Activated CD4-positive, CD25-positive, alpha-beta regulatory T cell treated with anti-CD3 and anti-CD28 coated beads, Interleukin-2, amount 50 U/mL, for 16 hours (primary cell): ENCODE data around the gene B4GALT4.

Experiments
- DNase-seq: peaks from one replicate; pipeline ENCODE4 v3.0.0-alpha.2; 2020; ENCODE audit warnings: low read depth, low spot score

The B4GALT4 gene

GRCh38 chr3:119237299-119237698, 3.4 kb downstream of the B4GALT4 start:
- no peak for DNase-seq

DNA sequence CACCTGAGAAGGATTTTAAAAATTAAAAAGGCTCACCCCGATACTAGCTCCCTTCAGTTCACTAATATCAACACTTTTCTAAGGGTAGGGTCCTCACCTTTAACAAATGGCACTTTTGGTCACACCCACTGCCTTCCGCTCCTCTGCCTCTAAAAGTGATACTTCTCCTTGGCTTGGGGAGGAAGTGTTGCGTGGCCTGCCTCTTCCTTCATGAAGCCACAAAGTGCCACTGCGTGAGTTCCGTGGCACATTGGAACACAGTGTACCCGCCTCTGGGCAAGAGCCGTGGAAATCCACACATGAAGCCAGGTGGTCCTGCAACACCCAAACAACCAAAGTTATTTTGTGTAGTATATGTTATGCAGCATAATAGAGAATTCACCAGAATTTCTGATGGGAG, 3.9 kb downstream of the B4GALT4 start:
- no peak for DNase-seq

DNA sequence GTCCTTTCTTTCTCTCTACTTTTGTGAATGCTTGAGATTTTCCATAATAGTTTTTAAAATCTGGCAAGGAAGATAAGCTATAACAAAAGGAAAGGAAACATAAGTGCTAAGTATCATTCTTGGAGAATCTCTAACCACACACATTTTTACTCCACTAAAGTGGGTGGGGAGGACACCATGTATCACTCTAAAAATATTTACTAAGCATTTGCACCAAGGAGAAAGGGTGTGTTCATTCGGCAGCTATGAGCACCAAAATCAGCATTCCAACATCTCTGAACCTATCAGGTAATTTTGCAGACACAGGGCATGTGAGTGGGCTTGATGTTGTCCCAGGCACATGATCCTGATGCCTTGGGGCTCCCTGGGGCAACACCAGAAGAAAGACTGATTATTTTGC, 5.5 kb downstream of the B4GALT4 start:
- DNase-seq: no peak

DNA sequence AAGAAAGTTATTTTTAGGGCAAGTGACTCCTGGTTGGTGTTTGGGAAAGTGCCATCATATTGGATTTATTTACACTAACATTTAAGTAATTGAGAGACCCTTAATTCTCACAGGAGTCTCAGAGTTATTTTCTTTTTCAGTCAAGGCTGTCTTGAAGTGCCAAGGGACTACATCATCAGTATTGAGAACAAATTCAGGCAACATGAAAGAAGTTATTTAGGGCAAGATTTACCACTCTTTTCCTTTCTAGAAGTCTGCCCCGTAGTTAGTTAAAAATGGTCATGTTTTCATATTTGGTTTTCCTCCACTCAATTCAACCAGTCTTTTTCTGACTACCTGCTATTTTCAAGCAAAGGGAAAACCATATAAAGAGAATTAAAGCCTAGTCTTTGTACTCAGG, 6.1 kb downstream of the B4GALT4 start:
- DNase-seq: no peak

DNA sequence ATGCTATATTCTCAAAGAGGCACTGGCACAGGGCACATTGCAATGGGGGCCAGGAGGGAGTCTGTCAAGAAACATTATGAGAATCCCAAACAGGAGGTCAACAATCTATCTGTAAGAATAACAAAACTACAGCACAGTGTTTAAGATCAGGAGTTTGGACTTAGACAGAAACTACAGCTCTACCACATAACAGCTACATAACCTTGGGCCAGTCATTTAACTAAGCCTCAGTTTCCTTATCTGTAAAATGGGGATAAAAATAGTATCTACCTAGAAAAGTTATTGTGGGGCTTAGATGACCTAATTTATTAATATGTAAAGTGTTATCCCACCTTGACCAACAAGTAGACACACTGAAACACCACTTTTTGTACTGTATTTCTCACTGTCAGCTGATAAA, 9.9 kb downstream of the B4GALT4 start:
- DNase-seq: no peak

GRCh38 chr3:119230071-119230470, 10.6 kb downstream of the B4GALT4 start:
- DNase-seq: no peak

DNA sequence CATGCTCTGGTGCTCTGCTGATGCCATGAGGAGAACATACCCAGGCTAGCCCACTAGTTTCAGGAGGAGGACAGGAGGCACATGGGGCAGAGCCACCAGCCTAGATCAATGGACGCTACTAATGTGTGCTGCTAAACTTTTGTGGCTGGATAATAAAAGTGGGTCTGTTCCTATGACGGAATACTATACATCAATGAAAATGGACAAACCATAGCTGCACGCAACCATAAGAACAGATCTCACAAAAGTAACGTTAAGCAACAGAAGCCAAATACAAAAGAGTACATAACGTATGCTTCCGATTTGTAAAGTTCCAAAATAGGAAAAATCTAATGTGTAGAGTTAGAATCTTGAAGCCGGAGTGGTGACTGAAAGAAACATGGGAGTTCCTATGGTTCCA, 11.5 kb downstream of the B4GALT4 start:
- no peak for DNase-seq

GRCh38 chr3:119228373-119229145, 12.1 kb downstream of the B4GALT4 start:
- no peak for DNase-seq

DNA sequence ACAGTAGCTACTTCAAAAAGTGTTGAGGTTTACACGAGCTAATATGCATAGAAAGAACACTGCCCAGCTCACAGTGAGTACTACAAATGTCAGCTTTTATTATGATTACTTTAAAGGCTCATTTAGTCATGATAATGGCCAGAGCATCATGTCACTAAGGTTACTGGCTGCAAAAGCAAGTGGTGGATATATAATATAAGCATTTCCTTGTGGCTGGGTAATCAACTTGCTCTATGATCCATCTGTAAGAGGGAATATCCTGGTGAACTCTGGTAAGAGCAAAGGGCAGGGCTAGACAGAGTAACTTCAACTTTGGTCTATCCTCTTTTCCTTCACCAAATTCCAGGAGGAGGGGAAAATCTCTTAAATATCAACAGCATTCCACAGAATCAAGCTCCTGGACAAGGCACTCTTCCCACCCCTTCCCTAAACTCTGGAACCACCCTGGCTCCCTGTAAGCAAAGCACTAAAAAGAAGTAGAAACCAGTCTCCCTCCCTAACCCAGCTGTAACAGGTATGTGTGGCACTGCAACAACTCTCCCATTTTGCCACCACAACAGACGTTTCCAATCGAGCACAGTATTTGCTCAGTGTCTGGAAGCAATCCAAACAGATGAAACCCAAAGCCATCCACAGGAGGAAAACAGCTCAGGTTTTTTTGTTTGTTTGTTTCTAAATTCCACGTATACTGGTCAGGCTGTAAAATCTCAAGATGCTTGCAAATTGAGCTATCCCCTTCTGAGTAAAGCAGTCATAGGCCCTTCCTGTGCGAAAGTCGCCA, 13.4 kb downstream of the B4GALT4 start:
- DNase-seq: no peak

GRCh38 chr3:119225121-119225520, 15.6 kb downstream of the B4GALT4 start:
- DNase-seq: no peak

DNA sequence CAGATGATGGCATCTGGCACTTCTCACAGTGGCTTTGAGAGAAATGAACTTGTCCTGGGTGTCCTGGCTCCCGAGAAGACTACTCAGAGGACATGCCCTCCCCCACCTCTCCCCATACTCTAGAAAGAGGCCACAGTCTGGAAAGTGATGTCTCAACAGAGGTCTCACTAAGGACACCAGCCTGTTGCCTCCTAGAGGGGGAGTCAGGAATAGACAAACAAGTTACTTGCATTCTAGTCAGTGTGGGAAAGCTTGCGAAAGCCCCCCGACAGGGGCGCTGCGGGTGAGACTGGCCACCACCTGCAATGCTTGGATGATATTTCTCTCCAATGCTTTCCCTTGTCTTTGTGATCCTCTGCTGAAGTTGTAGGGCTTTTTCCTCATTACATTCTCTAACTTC, 17.2 kb downstream of the B4GALT4 start:
- no peak for DNase-seq

DNA sequence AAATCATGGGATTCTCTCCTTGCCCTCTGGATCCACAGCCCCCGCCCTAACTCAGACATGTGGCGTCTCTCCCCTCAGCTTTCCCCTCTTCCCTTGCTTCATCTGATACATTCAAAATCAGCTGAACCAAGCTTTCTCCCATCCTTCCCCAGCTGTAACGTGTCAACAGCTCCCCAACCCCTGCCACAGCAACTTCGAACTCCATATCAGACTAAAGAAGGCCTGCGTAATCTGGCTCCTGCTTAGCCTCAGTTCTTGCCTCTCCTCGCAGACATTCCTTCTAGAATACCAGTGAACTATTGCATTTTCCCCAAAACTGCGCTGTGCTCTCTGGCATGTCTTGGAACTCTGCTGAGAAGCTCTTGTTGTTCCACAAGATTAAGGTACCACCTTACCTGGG, 18.3 kb downstream of the B4GALT4 start:
- DNase-seq: no peak

GRCh38 chr3:119221779-119222320, 18.8 kb downstream of the B4GALT4 start:
- DNase-seq: no peak

DNA sequence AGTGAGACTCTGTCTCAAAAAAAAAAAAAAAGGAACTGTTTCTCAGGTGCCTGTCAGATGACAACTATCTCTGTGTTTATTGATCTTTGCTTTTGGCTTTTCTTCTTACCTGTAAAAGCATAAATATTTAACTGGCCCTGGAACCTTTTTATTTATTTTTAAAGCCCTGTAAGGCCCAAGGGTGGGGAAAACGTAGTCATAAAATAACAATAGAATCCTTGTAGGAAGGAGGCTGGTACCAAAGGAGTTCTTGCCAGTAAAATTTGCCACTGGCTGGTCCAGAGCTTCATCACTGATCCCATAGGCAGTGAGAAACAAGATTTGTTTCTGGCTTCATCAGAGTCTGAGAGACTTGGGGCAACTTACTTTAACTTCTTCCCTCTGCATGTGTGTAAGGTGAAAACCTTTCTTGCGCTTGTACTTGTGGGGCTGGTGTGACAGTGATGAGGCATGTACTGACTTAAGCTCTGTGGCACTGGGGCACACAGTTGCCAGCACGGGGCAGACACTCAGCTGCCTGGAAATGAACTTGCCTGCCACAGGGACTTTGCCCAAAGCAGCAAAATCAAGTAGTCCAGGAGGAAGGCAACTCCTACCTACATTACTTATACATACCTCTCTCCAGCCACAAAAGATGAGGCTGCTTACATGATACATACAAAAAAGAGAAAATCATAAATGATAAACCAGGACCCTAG, 19.6 kb downstream of the B4GALT4 start:
- DNase-seq: no peak

- no peak for DNase-seq
Measured at GRCh38 chr3:119220198-119220597, 20.5 kb downstream of the B4GALT4 start.

- no peak for DNase-seq
Measured at GRCh38 chr3:119219069-119219468, 21.6 kb downstream of the B4GALT4 start.

DNA sequence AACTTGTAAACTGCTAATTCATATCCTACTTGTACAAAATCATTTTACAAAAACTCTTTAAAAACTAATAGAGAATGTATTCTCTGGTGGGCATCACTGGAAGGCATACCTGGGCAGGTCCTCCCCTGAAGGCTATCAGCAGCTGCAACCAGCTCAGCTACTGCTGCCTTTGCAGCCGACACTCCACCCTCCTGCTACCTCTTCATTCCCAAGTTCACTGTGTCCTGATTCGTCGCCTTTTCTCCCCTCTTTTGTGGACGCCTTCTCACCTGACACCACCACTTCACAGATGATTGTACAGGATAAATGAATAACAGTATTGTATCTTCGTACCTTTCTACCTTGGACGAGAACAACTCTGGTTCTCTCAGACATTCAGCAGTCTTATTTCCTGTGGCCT, 28.9 kb downstream of the B4GALT4 start:
- DNase-seq: no peak

- no peak for DNase-seq
Measured at GRCh38 chr3:119211193-119211592, 29.5 kb downstream of the B4GALT4 start.

- DNase-seq: no peak
Measured at GRCh38 chr3:119207512-119207875, 33.2 kb downstream of the B4GALT4 start.

DNA sequence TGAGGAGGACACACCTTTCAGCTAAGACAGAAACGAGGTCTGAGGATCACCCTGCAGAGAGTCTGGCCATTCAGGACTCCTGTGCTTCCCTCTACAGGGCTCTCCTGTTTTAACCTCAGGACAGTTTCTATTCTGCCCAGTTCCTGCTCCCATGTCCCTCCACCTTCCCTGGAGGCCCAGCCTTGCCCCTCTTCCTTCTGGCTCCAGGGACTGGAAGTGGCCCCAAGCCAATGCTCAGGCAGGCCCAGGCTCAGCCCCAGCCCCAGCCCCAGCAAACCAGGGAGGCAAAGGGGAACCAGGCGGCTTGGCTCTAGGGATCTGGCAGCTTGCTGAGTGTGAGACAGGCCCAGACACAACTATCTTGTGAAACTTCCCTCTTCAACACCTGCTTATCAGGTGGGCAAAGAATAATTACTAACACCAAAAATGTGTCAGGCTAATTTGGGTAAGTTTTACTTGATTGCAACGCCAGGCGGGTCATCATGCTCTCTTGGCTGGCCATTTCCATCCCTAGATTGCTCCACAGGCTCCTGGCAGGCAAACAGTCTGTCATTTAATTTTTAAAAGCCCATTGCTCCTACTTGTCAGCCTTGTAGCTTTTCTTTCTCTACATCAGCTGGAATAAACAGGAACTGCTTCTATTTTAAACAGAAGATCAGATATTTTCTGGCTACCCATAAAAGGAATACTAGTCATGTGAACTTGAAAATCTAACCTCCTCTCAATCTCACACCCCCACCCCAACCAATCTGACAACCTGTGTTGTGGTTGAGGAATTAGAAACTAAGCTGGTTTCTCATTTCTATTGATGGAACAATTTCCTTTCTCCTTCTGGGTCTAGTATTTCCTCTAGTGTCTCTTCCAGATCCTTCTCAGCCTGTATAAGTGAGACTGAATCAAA, 33.8 kb downstream of the B4GALT4 start:
- no peak for DNase-seq

GRCh38 chr3:119205685-119206084, 35.0 kb downstream of the B4GALT4 start:
- no peak for DNase-seq
